SK-N-MC (cell line): ENCODE results near the gene CKAP2L.

Source experiments
- FOXP2 ChIP-seq: optimal IDR thresholded peaks from 2 replicates; pipeline ENCODE3; 2011; ENCODE audit warnings: mild to moderate bottlenecking, moderate library complexity; ENCODE audit not compliant: insufficient read depth; ENCODE audit errors: extremely low read length, control extremely low read depth
- POLR2AphosphoS5 ChIP-seq: IDR thresholded peaks from 2 replicates; pipeline ENCODE4 v1.6.1; 2012; ENCODE audit warnings: mild to moderate bottlenecking, low read depth, low read length, borderline replicate concordance

DNA sequence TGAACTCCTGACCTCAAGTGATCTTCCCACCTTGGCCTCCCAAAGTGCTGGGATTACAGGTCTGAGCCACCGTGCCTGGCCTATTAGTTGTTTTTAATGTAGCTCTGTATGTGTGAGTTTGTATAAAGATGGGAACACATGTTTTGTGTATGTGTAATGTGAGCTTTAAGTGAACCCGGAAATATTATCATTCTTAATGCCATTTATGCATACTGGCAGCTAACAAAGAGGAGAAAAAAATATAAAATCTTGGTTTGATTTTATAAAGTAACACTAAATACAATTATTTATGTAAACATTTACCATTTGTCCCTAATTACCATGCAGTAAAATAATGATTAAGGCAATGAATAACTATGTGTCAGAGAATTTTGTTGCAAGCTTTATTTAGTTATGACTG is 9.1 kb upstream of the CKAP2L start:
- TF ChIP-seq POLR2AphosphoS5 (no peak), FOXP2 (no peak)
